Measurements from ENCODE around the gene BIRC3.
"Not testable (repeated sequence)": the region's sequence is repeated elsewhere in the genome, so short reads cannot be mapped to it uniquely, and the experiment has no call there.

Gene BIRC3

DNA sequence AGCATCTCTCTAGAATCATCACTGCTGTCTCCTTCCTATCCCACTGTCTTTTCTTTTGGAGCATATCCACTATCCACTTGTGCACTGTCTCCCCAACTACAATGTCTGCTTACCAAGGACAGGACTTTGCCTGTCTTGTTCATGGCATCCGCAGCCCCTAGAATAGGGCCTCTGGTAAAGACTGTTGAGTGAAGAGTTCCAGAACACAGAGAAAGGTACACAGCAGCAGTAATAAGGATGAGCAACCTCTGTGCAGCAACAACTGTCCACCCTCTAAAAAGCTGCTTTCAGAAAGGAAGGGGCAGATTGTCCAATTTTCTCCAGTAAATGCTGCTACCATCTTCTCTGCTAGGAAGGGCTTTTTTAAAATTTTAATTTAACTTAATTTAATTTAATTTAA, 25.5 kb upstream of the BIRC3 start:
- DNase-seq, result no peak
- intact Hi-C loops (cut with DNase I), result no loop called here

DNA sequence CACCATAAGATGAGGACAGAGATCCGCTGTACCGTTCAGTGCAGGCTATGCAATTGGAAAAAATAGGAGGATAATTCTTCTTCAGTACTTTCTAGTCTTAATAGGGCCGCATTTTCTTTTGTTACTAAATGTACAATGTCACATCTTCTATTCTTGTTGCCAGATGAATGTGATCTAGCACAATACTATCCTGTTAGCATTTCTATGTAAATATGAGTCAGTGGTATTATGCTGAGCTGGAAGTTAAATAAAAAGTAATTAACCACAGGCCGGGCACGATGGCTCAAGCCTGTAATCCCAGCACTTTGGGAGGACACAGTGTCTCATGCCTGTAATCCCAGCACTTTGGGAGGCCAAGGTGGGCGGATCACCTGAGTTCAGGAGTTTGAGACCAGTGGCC, 24.4 kb upstream of the BIRC3 start:
- no peak for DNase-seq
- intact Hi-C loops (cut with DNase I), result no loop called here

- intact Hi-C loops (cut with DNase I), result no loop called here
- peak in 3 of 42 donors; percentile 25 to 40 (median 25) for DNase-seq
Measured at GRCh38 chr11:102293873-102294601, 23.2 kb upstream of the BIRC3 start.

DNA sequence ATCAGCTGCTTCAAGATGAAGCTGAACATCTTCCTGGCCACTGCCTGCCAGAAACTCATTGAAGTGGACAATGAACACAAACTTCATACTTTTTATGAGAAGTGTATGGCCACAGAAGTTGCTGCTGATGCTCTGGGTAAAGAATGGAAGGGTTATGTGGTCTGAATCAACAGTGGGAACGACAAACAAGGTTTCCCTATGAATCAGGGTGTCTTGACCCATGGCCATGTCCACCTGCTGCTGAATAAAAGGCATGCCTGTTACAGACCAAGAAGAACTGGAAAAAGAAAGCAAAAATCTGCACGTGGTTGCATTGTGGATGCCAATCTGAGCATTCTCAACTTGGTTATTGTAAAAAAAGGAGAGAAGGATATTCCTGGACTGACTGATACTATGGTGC, 22.2 kb upstream of the BIRC3 start:
- peak in 1 of 42 donors; percentile 4 for DNase-seq
- intact Hi-C loops (cut with DNase I), result no loop called here

DNA sequence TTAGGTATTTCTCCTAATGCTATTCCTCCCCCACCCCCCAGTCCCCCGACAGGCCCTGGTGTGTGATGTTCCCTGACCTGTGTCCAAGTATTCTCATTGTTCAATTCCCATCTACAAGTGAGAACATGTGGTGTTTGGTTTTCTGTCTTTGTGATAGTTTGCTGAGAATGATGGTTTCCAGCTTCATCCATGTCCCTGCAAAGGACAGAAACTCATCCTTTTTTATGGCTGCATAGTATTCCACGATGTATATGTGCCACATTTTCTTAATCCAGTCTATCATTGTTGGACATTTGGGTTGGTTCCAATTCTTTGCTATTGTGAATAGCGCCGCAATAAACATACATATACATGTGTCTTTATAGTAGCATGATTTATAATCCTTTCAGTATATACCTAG, 20.5 kb upstream of the BIRC3 start:
- DNase-seq; intact Hi-C loops (cut with DNase I): not testable (repeated sequence)

DNA sequence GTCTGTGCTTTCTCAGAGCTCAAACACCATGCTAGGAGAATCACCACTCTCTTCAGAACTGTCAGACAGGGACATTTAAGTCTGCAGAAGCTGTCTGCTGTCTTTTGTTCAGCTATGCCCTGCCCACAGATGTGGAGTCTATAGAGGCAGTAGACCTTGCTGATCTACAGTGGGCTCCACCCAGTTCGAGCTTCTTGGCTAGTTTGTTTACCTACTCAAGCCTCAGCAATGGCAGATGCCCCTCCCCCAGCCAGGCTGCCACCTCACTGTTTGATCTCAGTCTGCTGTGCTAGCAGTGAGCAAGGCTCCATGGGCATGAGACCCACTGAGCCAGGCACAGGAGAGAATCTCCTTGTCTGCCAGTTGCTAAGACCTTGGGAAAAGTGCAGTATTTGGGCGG, 16.4 kb upstream of the BIRC3 start:
- intact Hi-C loops (cut with DNase I); DNase-seq: not testable (repeated sequence)

DNA sequence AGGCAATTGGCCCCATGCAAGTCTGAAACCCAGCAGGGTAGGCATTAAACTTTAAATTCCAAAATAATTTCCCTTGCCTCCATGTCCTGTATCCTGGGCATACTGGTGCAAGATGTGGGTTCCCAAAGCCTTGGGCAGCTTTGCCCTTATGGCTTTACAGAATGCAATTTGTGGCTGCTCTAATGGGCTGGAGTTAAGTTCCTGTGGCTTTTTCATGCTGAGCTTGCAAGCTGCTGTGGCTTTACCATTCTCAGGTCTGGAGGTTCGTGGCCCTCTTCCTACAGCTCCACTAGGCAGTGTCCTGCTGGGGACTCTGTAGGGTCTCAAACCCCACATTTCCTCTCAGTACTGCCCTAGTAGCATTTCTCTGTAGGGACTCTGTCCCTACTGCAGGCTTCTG, 15.0 kb upstream of the BIRC3 start:
- intact Hi-C loops (cut with DNase I), result no loop called here

GRCh38 chr11:102304686-102305085, 12.6 kb upstream of the BIRC3 start:
- intact Hi-C loops (cut with DNase I), result no loop called here
- DNase-seq, result no peak

More for the DNA sequence above, 15.0 kb upstream of the BIRC3 start:
- DNase-seq, result no peak

DNA sequence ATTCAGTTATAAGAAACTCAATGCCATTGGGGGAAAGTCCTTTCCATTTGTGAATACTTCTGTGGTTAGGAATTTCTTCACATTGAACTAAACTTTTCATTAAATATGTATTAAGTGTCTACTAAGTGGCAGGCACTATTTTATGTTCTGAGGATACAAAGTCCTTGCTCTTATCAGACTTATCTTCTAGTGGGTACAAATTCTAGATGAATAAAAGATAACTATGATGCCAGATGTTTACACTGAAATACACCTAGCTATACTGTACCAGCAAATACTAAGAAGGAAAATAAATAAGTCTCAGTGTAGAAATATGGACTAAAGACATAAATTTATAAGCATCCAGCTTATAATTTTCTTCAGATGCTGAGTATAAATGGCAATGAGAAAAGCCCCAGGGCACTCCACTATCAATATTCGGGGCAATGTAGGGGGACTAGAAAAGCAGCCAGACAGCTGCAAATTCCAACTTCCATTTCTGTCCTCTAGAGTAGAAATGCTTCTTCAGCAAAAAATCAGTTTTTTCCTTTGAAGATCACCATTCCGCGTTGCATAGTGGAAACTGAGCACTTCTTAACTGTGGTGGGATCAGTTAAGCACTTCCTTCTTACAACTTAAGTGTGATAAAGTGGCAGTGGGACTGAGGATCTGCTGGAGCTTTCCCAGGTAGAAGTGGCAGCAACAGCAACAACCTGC, 11.8 kb upstream of the BIRC3 start:
- DNase-seq, result no peak
- intact Hi-C loops (cut with DNase I), result no loop called here

GRCh38 chr11:102306048-102306597, 11.2 kb upstream of the BIRC3 start:
- DNase-seq, result peak in 14 of 42 donors; percentile 12 to 55 (median 30)
- intact Hi-C loops (cut with DNase I), result no loop called here

- DNase-seq, result no peak
- intact Hi-C loops (cut with DNase I), result no loop called here
Measured at GRCh38 chr11:102306817-102307726, 10.2 kb upstream of the BIRC3 start.

- DNase-seq, result no peak
- intact Hi-C loops (cut with DNase I), result no loop called here
Measured at GRCh38 chr11:102307727-102308038, 9.6 kb upstream of the BIRC3 start.

DNA sequence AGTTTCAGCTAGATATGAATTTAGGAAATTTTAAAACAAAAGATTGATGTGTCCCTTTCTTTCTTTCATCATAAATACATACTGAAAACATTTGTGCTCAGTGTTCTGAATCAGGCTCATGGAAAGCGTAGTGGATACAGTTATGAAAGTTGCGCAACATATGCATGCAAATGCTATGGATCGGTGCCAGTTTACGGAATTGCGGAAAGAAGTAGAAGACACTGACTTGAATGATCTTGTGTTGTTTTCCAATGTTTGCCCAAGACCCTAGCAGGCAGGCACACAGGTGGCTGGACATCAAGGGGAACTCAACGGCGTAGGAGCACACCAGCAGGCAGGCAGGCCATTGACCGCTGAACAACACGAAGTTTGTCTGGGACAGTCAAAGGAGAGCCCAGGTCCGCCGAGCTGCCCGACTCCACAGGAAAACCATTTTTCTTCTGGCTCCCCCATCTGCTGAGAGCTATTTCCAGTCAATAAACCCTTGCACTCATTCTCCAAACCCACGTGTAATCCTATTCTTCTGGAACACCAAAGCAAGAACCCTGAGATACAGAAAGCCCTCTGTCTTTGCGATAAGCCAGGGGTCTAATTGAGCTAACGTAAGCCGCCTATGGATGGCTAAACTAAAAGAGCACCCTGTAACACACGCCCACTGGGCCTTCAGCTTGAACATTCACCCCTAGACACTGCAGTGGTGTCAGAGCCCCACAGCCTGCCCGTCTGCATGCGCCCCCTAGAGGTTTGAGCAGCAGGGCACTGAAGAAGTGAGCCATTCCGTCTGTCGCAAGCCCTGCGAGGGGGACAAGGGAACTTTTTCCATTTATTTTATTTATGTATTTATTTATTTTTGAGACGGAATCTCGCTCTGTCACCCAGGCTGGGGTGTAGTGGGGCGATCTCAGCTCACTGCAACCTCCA, 7.4 kb upstream of the BIRC3 start:
- intact Hi-C loops (cut with DNase I), result no loop called here
- DNase-seq, result no peak

GRCh38 chr11:102312667-102313066, 4.6 kb upstream of the BIRC3 start:
- intact Hi-C loops (cut with DNase I), result no loop called here
- no peak for DNase-seq

DNA sequence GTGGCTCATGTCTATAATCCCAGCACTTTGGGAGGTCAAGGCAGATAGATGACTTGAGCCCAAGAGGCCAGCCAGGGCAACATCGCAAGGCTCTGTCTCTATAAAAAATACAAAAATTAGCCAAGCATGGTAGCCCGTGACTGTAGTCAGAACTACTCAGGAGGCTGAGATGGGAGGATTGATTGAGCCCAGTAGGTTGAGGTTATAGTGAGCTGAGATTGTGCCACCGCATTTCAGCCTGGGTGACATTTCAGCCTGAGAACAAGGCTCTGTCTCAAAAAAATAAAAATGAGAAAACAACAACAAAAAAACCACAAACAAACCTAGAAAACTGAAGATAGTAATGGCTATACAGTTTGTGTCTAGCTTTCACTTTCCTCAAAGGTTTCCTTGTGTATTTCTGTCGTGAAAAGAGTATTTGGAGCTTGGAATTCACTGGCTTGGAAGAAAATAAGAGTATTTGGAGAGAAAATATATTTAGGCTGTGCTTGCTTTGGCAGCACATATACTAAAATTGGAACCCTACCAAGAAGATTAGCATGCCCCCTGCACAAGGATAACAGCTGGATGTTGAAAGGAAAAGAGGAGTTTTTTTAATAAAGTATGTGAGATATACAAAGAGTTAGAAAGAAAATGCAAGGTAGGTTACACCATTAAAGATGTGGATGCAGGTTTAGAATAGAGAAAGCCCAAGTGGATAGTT, 3.9 kb upstream of the BIRC3 start:
- DNase-seq, result no peak
- intact Hi-C loops (cut with DNase I), result no loop called here

- intact Hi-C loops (cut with DNase I), result no loop called here
- DNase-seq, result no peak
Measured at GRCh38 chr11:102314784-102315183, 2.5 kb upstream of the BIRC3 start.

GRCh38 chr11:102316346-102316904, 859 bp upstream of the BIRC3 start:
- intact Hi-C loops (cut with DNase I), result no loop called here
- no peak for DNase-seq

DNA sequence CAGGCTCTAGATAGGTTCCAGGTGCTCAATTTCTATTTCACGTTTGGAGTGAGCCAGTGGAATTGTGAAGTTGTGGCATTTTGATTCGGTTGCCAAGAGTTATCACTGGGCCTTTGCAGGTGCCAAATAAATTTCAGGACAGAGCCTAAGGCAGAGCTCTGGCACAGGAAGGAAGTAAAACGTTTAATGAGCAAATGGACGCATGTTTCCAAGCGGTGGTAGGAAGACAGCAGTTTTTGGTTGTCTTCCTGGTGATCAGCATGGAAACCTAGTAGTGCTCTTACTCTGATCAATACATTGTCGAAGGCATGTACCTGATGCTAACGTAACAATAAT, 452 bp downstream of the BIRC3 start:
- no peak for DNase-seq
- intact Hi-C loops (cut with DNase I), result no loop called here

Measured in head of caudate nucleus (tissue), 42 donors.